HS-27A (cell line): ENCODE data around the gene C6orf58.
"Not testable (repeated sequence)": the region's sequence is repeated elsewhere in the genome, so short reads cannot be mapped to it uniquely, and the experiment has no call there.

ENCODE experiments used
- DNase-seq: peaks from one replicate; pipeline ENCODE4 v3.0.0-alpha.2; 2012; ENCODE audit warnings: low read depth, missing footprints

The C6orf58 gene

GRCh38 chr6:127592964-127593363 is 16.0 kb downstream of the C6orf58 start:
- no peak for DNase-seq

GRCh38 chr6:127593456-127593855 is 16.5 kb downstream of the C6orf58 start:
- not testable (repeated sequence) for DNase-seq

- DNase-seq: no peak
Observed at GRCh38 chr6:127606131-127606562, 29.2 kb downstream of the C6orf58 start.

- DNase-seq: no peak
Observed at GRCh38 chr6:127608554-127609270, 31.7 kb downstream of the C6orf58 start.

- DNase-seq: no peak
Observed at GRCh38 chr6:127618729-127619128, 41.8 kb downstream of the C6orf58 start.

- DNase-seq: no peak
Observed at GRCh38 chr6:127630800-127631199, 53.8 kb downstream of the C6orf58 start.

- no peak for DNase-seq
Observed at GRCh38 chr6:127634178-127634577, 57.2 kb downstream of the C6orf58 start.

GRCh38 chr6:127635091-127635490 is 58.1 kb downstream of the C6orf58 start:
- DNase-seq: no peak

- DNase-seq: no peak
Observed at GRCh38 chr6:127637830-127638409, 60.9 kb downstream of the C6orf58 start.
